ENCODE data around the gene BMX.

- TF ChIP-seq CTCF (IDR thresholded peaks at IDR 0.05) (no peak), POLR2A (IDR thresholded peaks at IDR 0.05) (no peak), POLR2AphosphoS5 (IDR thresholded peaks at IDR 0.05; ENCODE audit: insufficient read depth in 1 of 2, low read depth in 1 of 2) (no peak)
These were observed 22.5 kb downstream of the BMX start for GRCh38 chrX:15523088-15523487.

Data from vagina (tissue), 2 donors.